HepG2 (cell line): Measurements from ENCODE around the gene GNG5. TPM values are rescaled to one million over a fixed set of nuclear protein-coding genes. Genes with fewer than 3 reads are reported as not detected.
A peak's percentile ranks its signal among the peaks of the same experiment; 100 is the strongest.

ENCODE experiments used
- ATAC-seq: fragments of 200-7000 bp; cut with Tn5 transposase; 3 replicates; pipeline ENCODE4 v1.9.1; 2020; ENCODE audit warnings: mild to moderate bottlenecking, moderate library complexity
- BruUV-seq: library from RNA; stranded (reverse); fragments of 400-500 nt; replicated peaks from 2 replicates; lab custom pipeline; 2021; lab: Mats Ljungman, UMichigan
- CTCF ChIA-PET: fragments of 300-600 bp; formaldehyde crosslinking; extraction: SDS; loops from one replicate; lab custom pipeline; 2021; ENCODE audit warnings: low total read pairs, inconsistent platforms, low intra/inter-chr PET ratio; lab: Yijun Ruan, JAX
- POLR2A ChIA-PET: fragments of 350-600 bp; sonication (Branson Sonifier 250); formaldehyde crosslinking; loops from one replicate; lab custom pipeline; 2020; ENCODE audit warnings: antibody characterized with exemption, inconsistent platforms; lab: Yijun Ruan, JAX
- DNase-seq: peaks from one replicate; pipeline ENCODE4 v3.0.0-alpha.2; 2015; ENCODE audit warnings: low spot score
- FAIRE-seq: peaks from 3 replicates; lab custom pipeline; 2011; peaks lifted over from hg19 to GRCh38; lab: Jason Lieb, UNC
- H2AFZ ChIP-seq: one replicate; pipeline ENCODE4 v1.6.1; 2011; ENCODE audit warnings: low read length, inconsistent platforms
- H3K27ac ChIP-seq: fragments of 300-600 bp; 3 replicates; pipeline ENCODE4 v1.8.0; 2011; ENCODE audit warnings: mixed run types, mild to moderate bottlenecking, mixed read lengths, low read length, inconsistent platforms; ENCODE audit not compliant: insufficient read depth; ENCODE audit errors: extremely low read length
- H3K27me3 ChIP-seq, 2 experiments: fragments of 200-600 bp in 1 of 2; 2 replicates in 1 of 2; 3 replicates in 1 of 2; pipeline versions ENCODE4 v1.6.0 to v1.8.0; 2011; ENCODE audit warnings: low read length in 2 of 2, mild to moderate bottlenecking in 2 of 2, moderate library complexity in 2 of 2, inconsistent platforms in 1 of 2; ENCODE audit not compliant: insufficient read depth in 2 of 2, control insufficient read depth in 1 of 2
- H3K36me3 ChIP-seq, 2 experiments: fragments of 200-600 bp in 1 of 2; replicated peaks in 1 of 2; 2 replicates in 1 of 2; 3 replicates in 1 of 2; pipeline versions ENCODE4 v1.5.1 to v1.8.0; 2011; ENCODE audit warnings: low read length in 2 of 2, inconsistent platforms in 1 of 2; ENCODE audit not compliant: insufficient read depth in 2 of 2, control insufficient read depth in 1 of 2
- H3K4me1 ChIP-seq: 2 replicates; pipeline ENCODE4 v1.5.1; 2012; ENCODE audit warnings: low read length, inconsistent platforms; ENCODE audit not compliant: insufficient read depth
- H3K4me2 ChIP-seq: 2 replicates; pipeline ENCODE4 v1.6.0; 2011; ENCODE audit warnings: low read depth, low read length, inconsistent platforms
- H3K4me3 ChIP-seq, 3 experiments: fragments of 200-600 bp in 1 of 3; sonication (generic), shearing (Covaris generic) in 1 of 3; replicated peaks in 1 of 3; 2 replicates each; pipeline ENCODE4 v1.5.1; 2011 to 2016; ENCODE audit warnings: low read length in 3 of 3, inconsistent platforms in 2 of 3, low read depth in 2 of 3, mild to moderate bottlenecking in 2 of 3, control low read depth in 1 of 3, mixed read lengths in 1 of 3; ENCODE audit not compliant: insufficient read depth in 1 of 3
- H3K79me2 ChIP-seq: one replicate; pipeline ENCODE4 v1.6.1; 2011; ENCODE audit warnings: low read length, inconsistent platforms; ENCODE audit not compliant: insufficient read depth
- H3K9ac ChIP-seq: 2 replicates; pipeline ENCODE4 v1.6.0; 2011; ENCODE audit warnings: mild to moderate bottlenecking, low read depth, low read length, inconsistent platforms; ENCODE audit not compliant: insufficient read depth
- H3K9me3 ChIP-seq: 2 replicates; pipeline ENCODE4 v1.5.1; 2012; ENCODE audit warnings: mild to moderate bottlenecking, low read length
- H4K20me1 ChIP-seq: 2 replicates; pipeline ENCODE4 v1.6.0; 2011; ENCODE audit warnings: inconsistent platforms, mild to moderate bottlenecking, low read length, moderate library complexity; ENCODE audit not compliant: insufficient read depth
- ADNP ChIP-seq: sonication (generic); formaldehyde crosslinking; IDR thresholded peaks from 2 replicates; pipeline ENCODE4 v1.4.0; 2020; ENCODE audit warnings: missing genetic modification reagents
- CREB1 ChIP-seq, 2 experiments: fragments of 450-650 bp in 1 of 2; IDR thresholded peaks; 2 replicates each; pipeline ENCODE4 v1.6.1; 2016 to 2017; ENCODE audit warnings: control low read depth in 1 of 2, mild to moderate bottlenecking in 1 of 2, missing compliant biosample characterization in 1 of 2, missing genetic modification characterization in 1 of 2
- HHEX ChIP-seq: IDR thresholded peaks from 2 replicates; pipeline ENCODE4 v1.6.1; 2016; ENCODE audit warnings: control low read depth
- SNAPC2 ChIP-seq: sonication (generic); formaldehyde crosslinking; IDR thresholded peaks from 2 replicates; pipeline ENCODE4 v1.8.1; 2022; ENCODE audit warnings: mild to moderate bottlenecking, missing genetic modification reagents
- TGIF2 ChIP-seq: IDR thresholded peaks from 2 replicates; pipeline ENCODE4 v1.6.1; 2016; ENCODE audit warnings: control low read depth, missing compliant biosample characterization
- TMF1 ChIP-seq: sonication (generic); formaldehyde crosslinking; IDR thresholded peaks from 2 replicates; pipeline ENCODE4 v1.8.1; 2022; ENCODE audit warnings: low read depth, missing genetic modification reagents
- ZBED4 ChIP-seq: sonication (generic); formaldehyde crosslinking; IDR thresholded peaks from 2 replicates; pipeline ENCODE4 v1.4.0; 2020; ENCODE audit warnings: missing genetic modification reagents, borderline replicate concordance
- ZNF367 ChIP-seq: sonication (generic); formaldehyde crosslinking; IDR thresholded peaks from 2 replicates; pipeline ENCODE4 v1.4.0; 2020; ENCODE audit warnings: missing genetic modification reagents, borderline replicate concordance
- ZNF598 ChIP-seq: sonication (generic); formaldehyde crosslinking; IDR thresholded peaks from 2 replicates; pipeline ENCODE4 v1.5.1; 2020; ENCODE audit warnings: mild to moderate bottlenecking, missing genetic modification reagents, borderline replicate concordance
- WGBS: methylation state at CpG from one replicate; pipeline ENCODE4 v1.1.6; 2017; ENCODE audit warnings: low lambda C conversion rate; 5-methylcytosine and 5-hydroxymethylcytosine counted together
- in situ Hi-C: cut with HindIII; loops from 2 replicates; pipeline ENCODE4 v1.10.0; 2017; ENCODE audit warnings: low pct_unique_long_range_greater_than_20kb; ENCODE audit not compliant: extremely low pct_ligation_motif_present
- intact Hi-C: fragments of 100-400 bp; cut with micrococcal nuclease; formaldehyde crosslinking; loops from one replicate; pipeline ENCODE4 v1.10.0; 2022; ENCODE audit not compliant: unreplicated experiment
- polyA plus RNA-seq, 8 experiments: library from polyadenylated mRNA; depleted of rRNA in 3 of 8; stranded (reverse) in 7 of 8; unstranded in 1 of 8; fragments of >200 nt; fragmentation: Illumina TruSeq in 4 of 8; extraction: Trizol in 4 of 8; gene quantifications; 2 replicates each; pipeline versions ENCODE4 v1.2.1 to v1.2.3, GENCODE V29; 2011 to 2016; ENCODE audit warnings: low read depth in 4 of 8, missing spikeins in 1 of 8, mixed read lengths in 1 of 8; ENCODE audit not compliant: insufficient read depth in 1 of 8
- total RNA-seq, 5 experiments: library from RNA; depleted of rRNA; stranded (reverse); fragments of >200 nt; fragmentation: Illumina TruSeq; extraction: Trizol; gene quantifications; 2 replicates each; pipeline ENCODE4 v1.2.3, GENCODE V29; 2016; ENCODE audit warnings: low read depth in 1 of 5

Gene GNG5
- total and polyA plus RNA-seq, 2 of the 13 experiments (the other 11 are each of a cell fraction or from before 2014, with no cell fraction given): 103 to 137 TPM

DNA sequence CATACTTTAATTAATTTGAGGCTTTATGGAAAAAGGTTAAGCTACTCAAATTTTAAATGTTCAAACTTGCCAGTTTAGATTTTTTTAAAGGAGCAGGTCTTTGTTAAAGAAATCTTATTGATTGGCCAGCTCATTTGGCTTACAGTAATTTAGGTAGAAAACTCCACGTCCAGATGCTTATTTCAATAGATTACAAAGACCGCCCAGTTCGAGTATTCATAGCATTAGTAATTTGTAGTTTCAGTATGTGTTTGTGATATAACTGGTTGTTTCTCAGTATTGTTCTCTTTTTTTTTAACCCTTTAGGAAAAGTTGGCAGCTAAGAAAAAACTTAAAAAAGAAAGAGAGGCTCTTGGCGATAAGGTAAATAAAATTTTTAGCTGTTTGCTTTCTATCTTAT, 25.7 kb downstream of the GNG5 start:
- Histone ChIP-seq H3K36me3 (peaks cover 0 to 19% of the 10 kb centered on the region in 2 experiments), H3K27me3 (no peaks in the 10 kb centered on the region; a peak in 1 of 5 replicates), H3K9ac (no peak overlapping the region), H2AFZ (no peak overlapping the region), H3K4me2 (peak overlapping the region; percentile 76), H3K4me1 (peaks cover 20% of the 10 kb centered on the region), H3K27ac (no peak overlapping the region), H3K79me2 (peaks cover 23% of the 10 kb centered on the region), H4K20me1 (0 out of 2 replicates have a peak, but pooled peaks cover 2% of the 10 kb centered on the region), H3K4me3 (peak overlapping the region; percentile 82 to 94 (median 93); a peak in 5 of 6 replicates), H3K9me3 (peaks cover 14% of the 10 kb centered on the region)
- intact Hi-C loops (loop anchor here (5.0 kb wide), 1 partner anchor 1092 kb away; no protein-coding TSS in a partner anchor), in situ Hi-C loops (no loop called here)
- POLR2A ChIA-PET: interaction anchor here (1.0 to 3.5 kb wide), 4 partner anchors 23 to 93 kb away, joined by 3 to 22 read pairs (median 5); partner anchors contain the start of genes CTBS, GNG5 and SPATA1
- FAIRE-seq (no peak), ATAC-seq (no peak), DNase-seq (no peak)
- no TSS peak for BruUV-seq
- CTCF ChIA-PET: no interaction called here
- no peak for TF ChIP-seq ZNF367 (CRISPR knock-in tag)
- TF ChIP-seq TGIF2 (CRISPR knock-in tag): no peak
- TF ChIP-seq ZNF598 (CRISPR knock-in tag): no peak
- no peak for TF ChIP-seq TMF1
- TF ChIP-seq SNAPC2: no peak
- TF ChIP-seq ADNP (CRISPR knock-in tag): no peak
- 84% methylated on average over 4 of the region's 4 CpGs for WGBS

GRCh38 chr1:84479998-84480397, 26.4 kb downstream of the GNG5 start:
- H3K9ac ChIP-seq: peak overlapping the region; percentile 83
- H3K79me2 ChIP-seq: peaks cover 23% of the 10 kb centered on the region
- H3K27ac ChIP-seq: peak overlapping the region; percentile 86
- BruUV-seq: no TSS peak
- TF ChIP-seq CREB1 (IDR thresholded peaks at IDR 0.05): no peak
- peak; percentile 38; the same call in 1 of the 2 replicates for TF ChIP-seq CREB1 (CRISPR knock-in tag; IDR thresholded peaks at IDR 0.05)
- TF ChIP-seq HHEX (CRISPR knock-in tag): no peak
- TF ChIP-seq ZBED4: no peak
- TF ChIP-seq, all 625 proteins: peak for 1
- Histone ChIP-seq H3K9me3 (peaks cover 14% of the 10 kb centered on the region), H3K4me2 (peak overlapping the region; percentile 76), H2AFZ (no peak overlapping the region), H3K36me3 (peaks cover 0 to 13% of the 10 kb centered on the region in 2 experiments; a peak in 4 of 5 replicates), H3K27me3 (no peaks in the 10 kb centered on the region; a peak in 1 of 5 replicates), H4K20me1 (0 out of 2 replicates have a peak, but pooled peaks cover 2% of the 10 kb centered on the region), H3K4me1 (peaks cover 20% of the 10 kb centered on the region), H3K4me3 (peak overlapping the region; percentile 82 to 94 (median 93))
- in situ Hi-C loops (no loop called here), intact Hi-C loops (loop anchor here (1.0 to 10.0 kb wide), 3 partner anchors 61 to 1092 kb away; no protein-coding TSS in a partner anchor)
- ChIA-PET CTCF (no interaction called here), POLR2A (interaction anchor here (0.8 to 3.5 kb wide), 5 partner anchors 13 to 94 kb away, joined by 3 to 22 read pairs (median 4); partner anchors contain the start of genes CTBS, GNG5 and SPATA1)
- ATAC-seq (peak; percentile 42), DNase-seq (no peak), FAIRE-seq (no peak)
- 1% methylated on average over 9 of the region's 9 CpGs for WGBS
